Fibroblast of skin of abdomen (primary cell): ENCODE results near the gene TTC21A.

Experiments
- DNase-seq: peaks from one replicate; pipeline ENCODE4 v3.0.0-alpha.2; 2013

The TTC21A gene

GRCh38 chr3:39099738-39100499 lies 7.6 kb upstream of the TTC21A start:
- DNase-seq, result no peak

GRCh38 chr3:39100500-39100886 lies 7.0 kb upstream of the TTC21A start:
- no peak for DNase-seq

- peak; percentile 14 for DNase-seq
Observed at GRCh38 chr3:39101022-39101689, 6.3 kb upstream of the TTC21A start.

- no peak for DNase-seq
Observed at GRCh38 chr3:39102504-39103323, 4.8 kb upstream of the TTC21A start.

GRCh38 chr3:39103324-39103693 lies 4.2 kb upstream of the TTC21A start:
- DNase-seq, result no peak

- DNase-seq, result no peak
Observed at GRCh38 chr3:39103791-39104552, 3.5 kb upstream of the TTC21A start.

- DNase-seq, result no peak
Observed at GRCh38 chr3:39104961-39105686, 2.4 kb upstream of the TTC21A start.

GRCh38 chr3:39105687-39106063 lies 1.8 kb upstream of the TTC21A start:
- DNase-seq, result no peak

- peak; percentile 34 for DNase-seq
Observed at GRCh38 chr3:39106281-39106811, 1.1 kb upstream of the TTC21A start.

- peak; percentile 48 for DNase-seq
Observed at GRCh38 chr3:39106851-39107387, 561 bp upstream of the TTC21A start.

- DNase-seq, result no peak
Observed at GRCh38 chr3:39108200-39108710, 775 bp downstream of the TTC21A start.

- DNase-seq, result no peak
Observed at GRCh38 chr3:39109086-39109485, 1.6 kb downstream of the TTC21A start.

GRCh38 chr3:39110041-39110639 lies 2.7 kb downstream of the TTC21A start:
- no peak for DNase-seq

GRCh38 chr3:39112113-39112512 lies 4.6 kb downstream of the TTC21A start:
- no peak for DNase-seq

- no peak for DNase-seq
Observed at GRCh38 chr3:39112535-39112934, 5.1 kb downstream of the TTC21A start.

- no peak for DNase-seq
Observed at GRCh38 chr3:39113291-39113690, 5.8 kb downstream of the TTC21A start.

GRCh38 chr3:39114456-39114855 lies 7.0 kb downstream of the TTC21A start:
- DNase-seq, result no peak

- no peak for DNase-seq
Observed at GRCh38 chr3:39115870-39116269, 8.4 kb downstream of the TTC21A start.

GRCh38 chr3:39118079-39118478 lies 10.6 kb downstream of the TTC21A start:
- DNase-seq, result no peak

GRCh38 chr3:39118931-39119660 lies 11.6 kb downstream of the TTC21A start:
- DNase-seq, result no peak
